Amygdala (tissue), 56 donors: ENCODE data around the gene ABCD4.

Experiments used
- DNase-seq, 56 donors: peaks; one replicate each; lab custom pipeline; 2025; lab: John Stamatoyannopoulos, UW

Gene ABCD4

GRCh38 chr14:74261288-74261687, 41.4 kb downstream of the ABCD4 start:
- no peak for DNase-seq

DNA sequence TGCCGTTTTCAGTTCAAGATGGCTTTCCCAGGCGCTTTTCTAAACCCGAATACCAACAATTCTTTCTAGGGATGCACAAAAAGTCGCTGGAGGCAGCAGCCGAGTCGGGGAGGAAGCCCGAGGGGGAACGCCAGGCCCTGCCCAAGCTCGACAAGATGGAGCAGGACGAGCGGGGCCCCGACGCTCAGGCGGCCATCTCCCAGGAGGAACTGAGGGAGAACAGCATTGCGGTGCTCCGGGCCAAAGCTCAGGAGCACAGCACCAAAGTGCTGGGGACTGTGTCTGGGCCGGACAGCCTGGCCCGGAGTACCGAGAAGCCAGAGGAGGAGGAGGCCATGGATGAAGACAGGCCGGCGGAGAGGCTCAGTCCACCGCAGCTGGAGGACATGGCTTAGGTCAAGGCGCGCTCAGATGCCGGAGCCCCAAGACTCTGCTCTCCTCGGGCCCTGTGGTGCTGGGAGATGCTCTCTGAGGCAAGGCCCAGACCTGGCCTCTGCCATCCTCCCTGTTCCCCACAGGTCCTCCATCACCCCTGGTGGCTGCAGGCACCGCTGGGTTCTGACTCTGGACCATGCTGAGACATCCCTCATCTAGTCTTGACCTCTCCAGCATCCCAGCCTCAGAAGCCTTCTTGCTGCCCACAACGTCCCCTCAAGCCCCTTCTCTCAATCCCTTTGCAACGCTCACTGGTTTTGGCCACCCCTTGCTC, 42.1 kb downstream of the ABCD4 start:
- no peak for DNase-seq

- DNase-seq, result no peak
Measured at GRCh38 chr14:74259513-74259912, 43.2 kb downstream of the ABCD4 start.

- DNase-seq, result peak in 1 of 56 donors; percentile 2
Measured at GRCh38 chr14:74258764-74259035, 44.0 kb downstream of the ABCD4 start.

DNA sequence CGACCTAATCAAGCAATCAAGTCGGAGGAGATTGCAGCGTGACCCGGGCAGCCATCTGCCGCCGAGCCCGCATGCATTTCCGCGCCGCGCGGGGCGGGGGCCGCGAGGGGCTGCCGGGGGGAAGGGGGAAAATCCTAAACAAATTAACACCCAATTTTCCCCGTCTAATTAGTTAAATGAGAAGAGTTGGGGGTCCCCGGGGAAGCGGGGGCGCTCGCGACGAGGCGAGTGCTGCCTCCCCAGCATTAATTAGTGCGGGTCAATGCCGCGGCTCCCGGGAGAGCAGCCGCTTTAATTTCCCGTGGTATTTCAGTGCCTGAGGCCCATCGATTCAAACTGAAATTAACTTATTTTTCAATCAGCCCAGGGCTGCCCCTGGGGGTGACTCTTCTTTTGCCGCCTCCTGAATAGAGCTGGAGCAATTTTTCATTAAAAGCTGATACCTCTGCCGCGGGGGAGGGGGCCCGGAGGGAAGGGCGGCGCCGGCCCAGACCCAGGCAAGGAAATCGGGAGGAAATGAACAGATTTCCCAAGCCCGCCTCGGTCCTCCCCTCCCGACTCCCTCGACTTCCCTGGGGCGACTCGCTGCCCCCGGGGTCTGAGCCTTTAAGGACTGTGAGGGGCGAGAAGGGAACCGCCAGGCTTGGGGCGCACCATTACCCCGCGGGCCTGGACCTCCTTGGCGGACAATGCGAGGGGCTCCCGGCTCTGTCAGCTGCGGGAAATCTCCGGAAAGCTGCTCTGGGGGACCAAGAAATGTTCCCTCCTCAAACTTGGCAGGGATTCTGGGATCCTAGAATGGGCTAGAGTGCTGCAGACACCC, 44.6 kb downstream of the ABCD4 start:
- DNase-seq, result peak in 3 of 56 donors; percentile 10 to 25 (median 20)

DNA sequence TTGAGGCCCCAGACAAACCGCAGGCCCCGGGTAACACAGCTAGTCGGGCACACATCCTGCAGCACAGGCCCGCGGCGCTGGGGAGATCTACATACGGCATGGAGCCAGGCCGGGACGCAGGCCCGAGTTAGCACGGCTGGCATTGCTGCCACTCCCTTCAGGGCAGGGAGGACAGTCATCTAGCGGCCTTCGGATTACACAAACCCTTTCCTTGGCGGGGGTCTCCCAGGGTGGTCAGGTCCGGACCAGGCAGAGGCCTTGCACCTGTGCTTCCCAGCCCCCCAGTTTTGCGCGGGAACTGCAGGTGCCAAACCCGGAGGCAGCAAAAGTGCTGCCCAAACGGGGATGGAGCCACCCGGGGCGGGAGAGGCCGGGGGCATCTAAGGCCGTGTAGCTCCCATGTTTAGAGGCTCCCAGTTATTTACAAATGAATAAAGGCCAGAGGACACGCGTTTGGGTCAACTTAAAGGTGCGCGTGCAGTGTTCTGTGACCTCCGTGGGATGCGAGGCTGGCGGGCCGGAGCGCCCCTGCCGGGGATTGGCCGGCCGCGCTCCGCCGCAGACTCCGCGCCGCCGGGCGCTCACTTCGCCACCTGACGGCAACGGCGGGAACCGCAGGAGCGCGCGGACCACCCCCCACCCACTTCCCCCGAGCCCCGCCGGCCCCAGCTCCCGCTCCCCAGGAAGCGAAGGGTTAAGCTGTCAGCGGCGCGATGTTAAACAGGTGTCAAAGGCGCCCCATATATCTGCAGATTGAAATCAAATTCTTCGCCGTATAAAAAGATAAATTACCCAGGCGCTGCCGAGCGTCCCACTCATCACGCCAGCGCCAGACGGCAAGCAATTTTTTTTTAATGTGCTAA, 45.4 kb downstream of the ABCD4 start:
- DNase-seq, result peak in 38 of 56 donors; percentile 6 to 72 (median 30)

DNA sequence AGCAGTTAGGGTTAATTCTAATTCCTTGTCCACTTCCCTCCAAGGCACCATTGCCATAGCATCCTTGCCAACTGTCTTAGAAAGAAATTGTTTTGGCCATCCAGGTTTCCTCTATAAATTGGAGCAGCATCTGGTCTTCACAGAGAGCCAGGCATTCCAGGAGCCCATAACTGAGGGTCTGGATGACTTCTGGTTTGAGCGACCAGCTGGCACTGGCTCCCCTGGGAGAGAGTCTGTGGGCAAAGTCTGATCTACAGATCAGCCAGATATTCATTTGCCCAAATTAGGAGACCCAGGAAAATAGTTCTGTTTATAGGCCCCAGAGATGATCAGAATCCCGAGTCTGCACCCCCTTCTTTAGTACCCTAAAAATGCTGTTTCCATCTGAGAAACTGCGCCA, 47.5 kb downstream of the ABCD4 start:
- DNase-seq, result no peak

DNA sequence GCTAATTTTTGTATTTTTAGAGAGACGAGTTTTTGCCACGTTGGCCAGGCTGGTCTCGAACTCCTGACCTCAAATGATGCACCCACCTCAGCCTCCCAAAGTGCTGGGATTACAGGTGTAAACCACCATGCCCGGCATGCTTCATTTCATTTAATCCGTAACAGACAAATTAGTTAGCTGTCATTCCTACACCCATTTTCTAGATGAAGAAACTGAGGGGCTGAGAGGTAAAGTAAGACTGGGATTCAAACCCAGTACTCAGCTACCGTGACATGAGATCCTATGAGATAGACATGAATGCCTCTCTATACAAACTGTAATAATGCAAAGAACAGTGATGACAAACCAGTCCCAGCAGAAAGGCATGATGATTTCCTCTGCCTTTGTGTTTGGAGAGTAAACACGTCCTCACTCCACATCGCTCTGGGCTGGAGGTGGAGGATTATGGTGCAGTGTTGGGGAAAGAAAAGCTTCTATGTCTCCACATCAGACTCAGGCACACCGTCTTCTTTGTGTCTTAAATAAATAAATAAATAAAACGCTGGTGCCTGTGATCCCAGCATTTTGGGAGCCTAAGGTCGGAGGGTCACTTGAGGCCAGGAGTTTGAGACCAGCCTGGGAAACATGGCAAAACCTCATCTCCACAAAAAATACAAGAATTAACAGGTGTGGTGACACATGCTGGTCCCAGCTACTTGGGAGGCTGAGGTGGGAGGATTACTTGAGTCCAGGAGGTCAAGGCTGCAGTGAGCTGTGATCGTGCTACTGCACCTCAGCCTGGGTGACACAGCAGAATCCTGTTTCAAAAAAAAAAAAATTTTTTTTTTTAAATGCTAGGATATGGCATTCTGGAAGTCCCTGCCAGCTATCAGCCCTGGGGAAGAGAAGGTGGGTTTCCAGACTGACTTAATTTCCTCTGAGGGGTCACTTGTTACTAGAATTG, 53.0 kb downstream of the ABCD4 start:
- no peak for DNase-seq

DNA sequence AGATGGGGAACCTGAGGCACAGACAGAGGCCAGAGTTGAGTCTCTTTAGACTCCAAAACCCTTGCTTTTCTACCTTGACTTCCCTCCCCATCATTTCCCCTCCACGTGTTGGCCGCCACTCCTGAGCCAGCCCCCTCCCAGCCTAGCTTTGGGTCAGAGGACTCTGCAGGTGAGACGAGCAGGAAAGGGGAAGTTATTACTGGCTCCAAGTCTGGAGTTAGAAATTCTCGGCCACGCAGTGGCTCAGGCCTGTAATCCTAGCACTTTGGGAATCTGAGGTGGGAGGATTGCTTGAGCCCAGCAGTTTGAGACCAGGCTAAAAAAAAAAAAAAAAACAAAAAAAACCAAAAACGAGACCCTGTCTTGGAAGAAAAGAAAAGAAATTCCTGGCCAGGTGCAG, 54.7 kb downstream of the ABCD4 start:
- DNase-seq, result no peak

DNA sequence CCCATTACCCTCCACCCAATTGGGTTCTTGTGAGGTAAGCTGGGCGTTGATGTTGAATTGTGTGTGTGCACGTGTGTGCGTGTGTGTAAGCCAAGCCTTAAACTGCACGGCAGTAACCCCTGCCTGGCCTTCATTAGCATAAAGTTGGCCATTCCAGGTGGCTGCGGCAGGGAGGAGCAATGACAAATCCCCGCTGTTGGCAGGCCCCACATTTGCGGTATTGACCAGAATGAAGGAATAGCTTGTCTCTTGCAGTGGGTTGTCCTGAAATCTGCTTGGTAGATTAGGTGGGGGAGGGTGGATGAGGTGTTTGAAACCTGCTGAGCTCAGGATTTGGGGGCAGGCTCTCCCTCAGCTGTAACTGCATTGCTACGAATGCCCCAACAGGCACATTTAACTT, 56.2 kb downstream of the ABCD4 start:
- DNase-seq, result no peak

GRCh38 chr14:74245292-74245691, 57.4 kb downstream of the ABCD4 start:
- DNase-seq, result no peak

GRCh38 chr14:74244115-74244514, 58.6 kb downstream of the ABCD4 start:
- DNase-seq, result no peak

GRCh38 chr14:74243051-74243450, 59.7 kb downstream of the ABCD4 start:
- DNase-seq, result no peak

DNA sequence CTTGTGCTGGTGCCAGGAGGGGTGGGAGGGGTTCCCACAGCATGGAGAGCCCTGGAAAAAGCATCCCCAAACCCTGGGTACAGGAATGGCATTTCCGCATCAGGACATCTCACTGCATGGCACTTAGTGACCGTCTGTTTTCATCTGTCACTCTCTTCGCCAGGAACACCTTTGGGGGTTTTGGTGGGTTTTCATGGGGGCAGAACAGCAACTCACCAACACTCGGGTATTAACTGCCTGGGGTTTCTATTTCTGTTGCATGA, 60.0 kb downstream of the ABCD4 start:
- DNase-seq, result no peak

GRCh38 chr14:74242021-74242779, 60.5 kb downstream of the ABCD4 start:
- DNase-seq, result no peak

DNA sequence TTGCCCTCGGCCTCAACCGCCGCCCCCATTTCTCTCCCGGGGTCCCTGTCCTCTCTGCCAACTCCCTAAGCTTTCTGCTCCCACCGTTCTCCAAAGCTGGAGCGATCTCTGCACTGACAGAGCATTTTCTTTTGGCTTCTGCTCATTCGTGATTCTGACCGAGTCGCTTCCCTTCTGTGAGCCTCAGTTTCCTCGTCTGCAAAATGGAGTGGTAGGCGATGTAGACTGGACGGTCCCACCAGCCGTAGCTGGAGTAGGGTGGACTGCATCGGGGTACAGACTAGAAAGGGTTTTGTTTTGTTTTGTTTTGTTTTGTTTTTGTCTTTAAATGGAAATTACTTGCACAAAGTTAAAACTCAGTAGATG, 61.1 kb downstream of the ABCD4 start:
- DNase-seq, result no peak

DNA sequence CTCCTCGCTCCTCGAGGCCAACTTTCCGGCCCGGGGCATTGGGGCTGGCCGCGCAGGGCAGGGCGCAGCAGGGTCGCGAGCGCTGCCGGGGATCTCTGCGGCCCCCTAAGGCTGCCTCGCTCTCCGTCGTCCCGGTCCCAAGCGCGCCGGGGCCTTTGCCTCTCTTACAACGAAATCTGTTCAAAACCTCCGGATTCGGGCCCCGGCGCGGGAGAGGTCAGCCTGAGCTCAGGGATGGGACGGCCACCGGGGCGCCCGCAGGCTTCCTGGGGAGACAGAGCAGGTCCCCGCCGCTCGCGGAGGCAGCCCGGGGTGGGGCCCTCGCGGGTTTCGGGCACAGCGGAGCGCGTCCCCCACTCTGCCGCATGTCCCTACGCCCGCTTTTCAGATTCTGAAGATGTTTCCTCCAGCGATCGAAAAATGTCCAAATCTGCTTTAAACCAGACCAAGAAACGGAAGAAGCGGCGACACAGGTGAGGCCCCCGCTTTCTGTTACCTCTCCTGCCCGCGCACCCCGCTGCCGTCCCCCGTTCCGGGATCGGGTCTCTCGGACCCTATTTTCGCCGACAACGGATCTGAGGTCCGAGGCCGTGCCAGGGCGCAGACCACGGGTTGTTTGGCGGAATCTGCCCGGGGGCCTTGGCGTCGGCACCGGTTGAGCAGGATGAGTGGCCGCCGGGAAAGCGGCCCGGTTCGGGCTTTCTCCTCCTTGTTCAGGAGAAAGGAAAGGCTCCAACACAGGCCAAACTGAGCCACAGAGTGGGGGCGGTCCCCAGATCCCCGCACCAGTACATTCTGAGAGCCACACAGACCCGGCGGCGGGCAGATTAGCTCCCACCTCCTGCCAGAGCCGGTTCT, 61.7 kb downstream of the ABCD4 start:
- no peak for DNase-seq

GRCh38 chr14:74239848-74240793, 62.6 kb downstream of the ABCD4 start:
- no peak for DNase-seq
